ENCODE data around the gene CDK8. TPM values are rescaled to one million over a fixed set of nuclear protein-coding genes. Genes with fewer than 3 reads are reported as not detected.

Gene CDK8
- total and polyA plus RNA-seq, 2 experiments from 2014 or later: 13.6 to 24.0 TPM

DNA sequence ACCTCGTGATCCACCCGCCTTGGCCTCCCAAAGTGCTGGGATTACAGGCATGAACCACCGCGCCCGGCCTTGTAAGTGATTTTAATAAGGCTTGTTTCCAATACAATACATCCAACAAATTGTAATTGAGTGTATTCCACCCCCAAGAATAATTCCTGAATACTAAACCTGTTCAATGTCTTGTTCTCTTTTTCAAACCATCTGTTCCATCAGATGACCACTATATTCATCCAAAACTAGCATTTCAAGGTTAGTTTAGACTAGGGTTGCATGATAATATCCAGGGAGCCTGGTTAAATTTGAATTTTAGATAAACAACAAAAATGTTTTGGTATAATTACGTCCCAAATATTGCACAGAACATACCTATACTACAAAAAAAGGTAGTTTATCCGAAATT lies 168.1 kb downstream of the CDK8 start:
- H3K9me2 ChIP-seq (ENCODE audit: insufficient read depth): no peaks in the 10 kb centered on the region
- Mint-ChIP-seq H3K4me3 (no peak overlapping the region), H3K27me3 (ENCODE audit: insufficient read depth, low read depth, poor library complexity) (peaks cover 5% of the 10 kb centered on the region), H3K9me3 (no peaks in the 10 kb centered on the region), H3K36me3 (ENCODE audit: low read depth) (no peaks in the 10 kb centered on the region), H3K4me1 (peaks cover 8% of the 10 kb centered on the region; the same call in 2 of the 3 replicates), H3K27ac (no peak overlapping the region)
- TF ChIP-seq, protein P1, sequence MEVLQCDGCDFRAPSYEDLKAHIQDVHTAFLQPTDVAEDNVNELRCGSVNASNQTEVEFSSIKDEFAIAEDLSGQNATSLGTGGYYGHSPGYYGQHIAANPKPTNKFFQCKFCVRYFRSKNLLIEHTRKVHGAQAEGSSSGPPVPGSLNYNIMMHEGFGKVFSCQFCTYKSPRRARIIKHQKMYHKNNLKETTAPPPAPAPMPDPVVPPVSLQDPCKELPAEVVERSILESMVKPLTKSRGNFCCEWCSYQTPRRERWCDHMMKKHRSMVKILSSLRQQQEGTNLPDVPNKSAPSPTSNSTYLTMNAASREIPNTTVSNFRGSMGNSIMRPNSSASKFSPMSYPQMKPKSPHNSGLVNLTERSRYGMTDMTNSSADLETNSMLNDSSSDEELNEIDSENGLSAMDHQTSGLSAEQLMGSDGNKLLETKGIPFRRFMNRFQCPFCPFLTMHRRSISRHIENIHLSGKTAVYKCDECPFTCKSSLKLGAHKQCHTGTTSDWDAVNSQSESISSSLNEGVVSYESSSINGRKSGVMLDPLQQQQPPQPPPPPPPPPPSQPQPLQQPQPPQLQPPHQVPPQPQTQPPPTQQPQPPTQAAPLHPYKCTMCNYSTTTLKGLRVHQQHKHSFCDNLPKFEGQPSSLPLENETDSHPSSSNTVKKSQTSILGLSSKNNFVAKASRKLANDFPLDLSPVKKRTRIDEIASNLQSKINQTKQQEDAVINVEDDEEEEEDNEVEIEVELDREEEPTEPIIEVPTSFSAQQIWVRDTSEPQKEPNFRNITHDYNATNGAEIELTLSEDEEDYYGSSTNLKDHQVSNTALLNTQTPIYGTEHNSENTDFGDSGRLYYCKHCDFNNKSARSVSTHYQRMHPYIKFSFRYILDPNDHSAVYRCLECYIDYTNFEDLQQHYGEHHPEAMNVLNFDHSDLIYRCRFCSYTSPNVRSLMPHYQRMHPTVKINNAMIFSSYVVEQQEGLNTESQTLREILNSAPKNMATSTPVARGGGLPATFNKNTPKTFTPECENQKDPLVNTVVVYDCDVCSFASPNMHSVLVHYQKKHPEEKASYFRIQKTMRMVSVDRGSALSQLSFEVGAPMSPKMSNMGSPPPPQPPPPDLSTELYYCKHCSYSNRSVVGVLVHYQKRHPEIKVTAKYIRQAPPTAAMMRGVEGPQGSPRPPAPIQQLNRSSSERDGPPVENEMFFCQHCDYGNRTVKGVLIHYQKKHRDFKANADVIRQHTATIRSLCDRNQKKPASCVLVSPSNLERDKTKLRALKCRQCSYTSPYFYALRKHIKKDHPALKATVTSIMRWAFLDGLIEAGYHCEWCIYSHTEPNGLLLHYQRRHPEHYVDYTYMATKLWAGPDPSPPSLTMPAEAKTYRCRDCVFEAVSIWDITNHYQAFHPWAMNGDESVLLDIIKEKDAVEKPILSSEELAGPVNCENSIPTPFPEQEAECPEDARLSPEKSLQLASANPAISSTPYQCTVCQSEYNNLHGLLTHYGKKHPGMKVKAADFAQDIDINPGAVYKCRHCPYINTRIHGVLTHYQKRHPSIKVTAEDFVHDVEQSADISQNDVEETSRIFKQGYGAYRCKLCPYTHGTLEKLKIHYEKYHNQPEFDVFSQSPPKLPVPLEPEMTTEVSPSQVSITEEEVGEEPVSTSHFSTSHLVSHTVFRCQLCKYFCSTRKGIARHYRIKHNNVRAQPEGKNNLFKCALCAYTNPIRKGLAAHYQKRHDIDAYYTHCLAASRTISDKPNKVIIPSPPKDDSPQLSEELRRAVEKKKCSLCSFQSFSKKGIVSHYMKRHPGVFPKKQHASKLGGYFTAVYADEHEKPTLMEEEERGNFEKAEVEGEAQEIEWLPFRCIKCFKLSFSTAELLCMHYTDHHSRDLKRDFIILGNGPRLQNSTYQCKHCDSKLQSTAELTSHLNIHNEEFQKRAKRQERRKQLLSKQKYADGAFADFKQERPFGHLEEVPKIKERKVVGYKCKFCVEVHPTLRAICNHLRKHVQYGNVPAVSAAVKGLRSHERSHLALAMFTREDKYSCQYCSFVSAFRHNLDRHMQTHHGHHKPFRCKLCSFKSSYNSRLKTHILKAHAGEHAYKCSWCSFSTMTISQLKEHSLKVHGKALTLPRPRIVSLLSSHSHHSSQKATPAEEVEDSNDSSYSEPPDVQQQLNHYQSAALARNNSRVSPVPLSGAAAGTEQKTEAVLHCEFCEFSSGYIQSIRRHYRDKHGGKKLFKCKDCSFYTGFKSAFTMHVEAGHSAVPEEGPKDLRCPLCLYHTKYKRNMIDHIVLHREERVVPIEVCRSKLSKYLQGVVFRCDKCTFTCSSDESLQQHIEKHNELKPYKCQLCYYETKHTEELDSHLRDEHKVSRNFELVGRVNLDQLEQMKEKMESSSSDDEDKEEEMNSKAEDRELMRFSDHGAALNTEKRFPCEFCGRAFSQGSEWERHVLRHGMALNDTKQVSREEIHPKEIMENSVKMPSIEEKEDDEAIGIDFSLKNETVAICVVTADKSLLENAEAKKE (CRISPR knock-in tag; IDR thresholded peaks at IDR 0.05): no peak
- TF ChIP-seq, protein P2, sequence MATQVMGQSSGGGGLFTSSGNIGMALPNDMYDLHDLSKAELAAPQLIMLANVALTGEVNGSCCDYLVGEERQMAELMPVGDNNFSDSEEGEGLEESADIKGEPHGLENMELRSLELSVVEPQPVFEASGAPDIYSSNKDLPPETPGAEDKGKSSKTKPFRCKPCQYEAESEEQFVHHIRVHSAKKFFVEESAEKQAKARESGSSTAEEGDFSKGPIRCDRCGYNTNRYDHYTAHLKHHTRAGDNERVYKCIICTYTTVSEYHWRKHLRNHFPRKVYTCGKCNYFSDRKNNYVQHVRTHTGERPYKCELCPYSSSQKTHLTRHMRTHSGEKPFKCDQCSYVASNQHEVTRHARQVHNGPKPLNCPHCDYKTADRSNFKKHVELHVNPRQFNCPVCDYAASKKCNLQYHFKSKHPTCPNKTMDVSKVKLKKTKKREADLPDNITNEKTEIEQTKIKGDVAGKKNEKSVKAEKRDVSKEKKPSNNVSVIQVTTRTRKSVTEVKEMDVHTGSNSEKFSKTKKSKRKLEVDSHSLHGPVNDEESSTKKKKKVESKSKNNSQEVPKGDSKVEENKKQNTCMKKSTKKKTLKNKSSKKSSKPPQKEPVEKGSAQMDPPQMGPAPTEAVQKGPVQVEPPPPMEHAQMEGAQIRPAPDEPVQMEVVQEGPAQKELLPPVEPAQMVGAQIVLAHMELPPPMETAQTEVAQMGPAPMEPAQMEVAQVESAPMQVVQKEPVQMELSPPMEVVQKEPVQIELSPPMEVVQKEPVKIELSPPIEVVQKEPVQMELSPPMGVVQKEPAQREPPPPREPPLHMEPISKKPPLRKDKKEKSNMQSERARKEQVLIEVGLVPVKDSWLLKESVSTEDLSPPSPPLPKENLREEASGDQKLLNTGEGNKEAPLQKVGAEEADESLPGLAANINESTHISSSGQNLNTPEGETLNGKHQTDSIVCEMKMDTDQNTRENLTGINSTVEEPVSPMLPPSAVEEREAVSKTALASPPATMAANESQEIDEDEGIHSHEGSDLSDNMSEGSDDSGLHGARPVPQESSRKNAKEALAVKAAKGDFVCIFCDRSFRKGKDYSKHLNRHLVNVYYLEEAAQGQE (IDR thresholded peaks at IDR 0.05; ENCODE audit: unreplicated experiment): no peak
- no peak for TF ChIP-seq EZH2phosphoT487 (IDR thresholded peaks at IDR 0.05; ENCODE audit: unreplicated experiment)
- no peaks in the 10 kb centered on the region for H3K4me1 ChIP-seq (ENCODE audit: insufficient read depth)
- no peaks in the 10 kb centered on the region for H4K20me1 ChIP-seq (replicated peaks; ENCODE audit: insufficient read depth)
- ATAC-seq (no peak), DNase-seq (ENCODE audit: low spot score) (no peak)
- H3K79me2 ChIP-seq (replicated peaks; ENCODE audit: insufficient read depth): no peaks in the 10 kb centered on the region
- no peaks in the 10 kb centered on the region for H3F3A ChIP-seq (replicated peaks; ENCODE audit: low read depth)
- no peak overlapping the region for H3K4me3 ChIP-seq
- H3K27ac ChIP-seq (ENCODE audit: low read depth): no peak overlapping the region
- H3K36me3 ChIP-seq (ENCODE audit: insufficient read depth): no peaks in the 10 kb centered on the region
- no peak overlapping the region for H3K4me2 ChIP-seq
- H3K27me3 ChIP-seq (ENCODE audit: insufficient read depth): no peaks in the 10 kb centered on the region
- H2AFZ ChIP-seq: no peak overlapping the region

Measured in GM23338 (cell line).